Measurements from ENCODE around the gene BMP2K. TPM values are rescaled to one million over a fixed set of nuclear protein-coding genes. Genes with fewer than 3 reads are reported as not detected.

BMP2K gene
- total RNA-seq, 1 donor from 2014 or later, result 25.2 TPM

- DNase-seq (ENCODE audit: low read depth), result no peak
- no peaks in the 10 kb centered on the region for H3K27me3 ChIP-seq (ENCODE audit: control insufficient read depth, insufficient read depth, low read length)
- TF ChIP-seq CTCF (IDR thresholded peaks at IDR 0.05; ENCODE audit: insufficient read depth, low read length, poor library complexity, severe bottlenecking), result no peak
- H3K36me3 ChIP-seq (ENCODE audit: control insufficient read depth, insufficient read depth, low read length), result no peaks in the 10 kb centered on the region
- H3K4me3 ChIP-seq (ENCODE audit: low read depth, low read length), result no peak overlapping the region
These were observed 21.7 kb downstream of the BMP2K start for GRCh38 chr4:78797777-78798284.

GRCh38 chr4:78799551-78800495, 23.7 kb downstream of the BMP2K start:
- no peak for DNase-seq (ENCODE audit: low read depth)
- no peaks in the 10 kb centered on the region for H3K36me3 ChIP-seq (ENCODE audit: control insufficient read depth, insufficient read depth, low read length)
- H3K4me3 ChIP-seq (ENCODE audit: low read depth, low read length), result no peak overlapping the region
- H3K27me3 ChIP-seq (ENCODE audit: control insufficient read depth, insufficient read depth, low read length), result no peaks in the 10 kb centered on the region
- TF ChIP-seq CTCF (IDR thresholded peaks at IDR 0.05; ENCODE audit: insufficient read depth, low read length, poor library complexity, severe bottlenecking), result no peak

- Histone ChIP-seq H3K4me3 (ENCODE audit: low read depth, low read length) (no peak overlapping the region), H3K27me3 (ENCODE audit: control insufficient read depth, insufficient read depth, low read length) (no peaks in the 10 kb centered on the region), H3K36me3 (ENCODE audit: control insufficient read depth, insufficient read depth, low read length) (no peaks in the 10 kb centered on the region)
- no peak for TF ChIP-seq CTCF (IDR thresholded peaks at IDR 0.05; ENCODE audit: insufficient read depth, low read length, poor library complexity, severe bottlenecking)
- DNase-seq (ENCODE audit: low read depth), result no peak
These were observed 24.8 kb downstream of the BMP2K start for GRCh38 chr4:78800965-78801364.

- no peaks in the 10 kb centered on the region for H3K36me3 ChIP-seq (ENCODE audit: control insufficient read depth, insufficient read depth, low read length)
- no peak for TF ChIP-seq CTCF (IDR thresholded peaks at IDR 0.05; ENCODE audit: insufficient read depth, low read length, poor library complexity, severe bottlenecking)
- H3K4me3 ChIP-seq (ENCODE audit: low read depth, low read length), result no peak overlapping the region
- no peaks in the 10 kb centered on the region for H3K27me3 ChIP-seq (ENCODE audit: control insufficient read depth, insufficient read depth, low read length)
- DNase-seq (ENCODE audit: low read depth), result no peak
These were observed 27.8 kb downstream of the BMP2K start for GRCh38 chr4:78803983-78804382.

- TF ChIP-seq CTCF (IDR thresholded peaks at IDR 0.05; ENCODE audit: insufficient read depth, low read length, poor library complexity, severe bottlenecking), result no peak
- Histone ChIP-seq H3K27me3 (ENCODE audit: control insufficient read depth, insufficient read depth, low read length) (no peaks in the 10 kb centered on the region), H3K4me3 (ENCODE audit: low read depth, low read length) (no peak overlapping the region), H3K36me3 (ENCODE audit: control insufficient read depth, insufficient read depth, low read length) (no peaks in the 10 kb centered on the region)
- DNase-seq (ENCODE audit: low read depth), result no peak
These were observed 30.9 kb downstream of the BMP2K start for GRCh38 chr4:78806943-78807460.

Measured in kidney epithelial cell (primary cell).